ENCODE measurements around the gene GPR158. TPM values are rescaled to one million over a fixed set of nuclear protein-coding genes. Genes with fewer than 3 reads are reported as not detected.

GPR158 gene
- total and polyA plus RNA-seq, 2 experiments from 2014 or later, result 0.18 to 0.61 TPM

GRCh38 chr10:25633542-25633941 is 458.7 kb downstream of the GPR158 start:
- Histone ChIP-seq H3K4me3 (no peak overlapping the region), H3K27me3 (no peaks in the 10 kb centered on the region), H3K4me1 (ENCODE audit: low read depth) (no peaks in the 10 kb centered on the region), H3K36me3 (no peaks in the 10 kb centered on the region), H3K9me3 (ENCODE audit: low read depth) (no peaks in the 10 kb centered on the region), H3K27ac (no peak overlapping the region)
- TF ChIP-seq CTCF (IDR thresholded peaks at IDR 0.05; ENCODE audit: low read depth, low read length), result no peak
- no peak for DNase-seq (ENCODE audit: low read depth in 1 of 2, low spot score in 1 of 2)

GRCh38 chr10:25639646-25640045 is 464.8 kb downstream of the GPR158 start:
- Histone ChIP-seq H3K4me1 (ENCODE audit: low read depth) (no peaks in the 10 kb centered on the region), H3K9me3 (ENCODE audit: low read depth) (no peaks in the 10 kb centered on the region), H3K27me3 (no peaks in the 10 kb centered on the region), H3K36me3 (no peaks in the 10 kb centered on the region), H3K27ac (no peak overlapping the region), H3K4me3 (no peak overlapping the region)
- peak in 1 of 2 donors; percentile 47 for DNase-seq (ENCODE audit: low read depth in 1 of 2, low spot score in 1 of 2)
- peak; percentile 11 for TF ChIP-seq CTCF (IDR thresholded peaks at IDR 0.05; ENCODE audit: low read depth, low read length)

GRCh38 chr10:25641595-25641994 is 466.8 kb downstream of the GPR158 start:
- TF ChIP-seq CTCF (IDR thresholded peaks at IDR 0.05; ENCODE audit: low read depth, low read length), result no peak
- H3K36me3 ChIP-seq, result no peaks in the 10 kb centered on the region
- H3K27me3 ChIP-seq, result no peaks in the 10 kb centered on the region
- no peaks in the 10 kb centered on the region for H3K4me1 ChIP-seq (ENCODE audit: low read depth)
- H3K27ac ChIP-seq, result no peak overlapping the region
- no peak for DNase-seq (ENCODE audit: low read depth in 1 of 2, low spot score in 1 of 2)
- no peaks in the 10 kb centered on the region for H3K9me3 ChIP-seq (ENCODE audit: low read depth)
- H3K4me3 ChIP-seq, result no peak overlapping the region

GRCh38 chr10:25642721-25643120 is 467.9 kb downstream of the GPR158 start:
- H3K4me1 ChIP-seq (ENCODE audit: low read depth), result no peaks in the 10 kb centered on the region
- no peak for DNase-seq (ENCODE audit: low read depth in 1 of 2, low spot score in 1 of 2)
- H3K4me3 ChIP-seq, result no peak overlapping the region
- H3K9me3 ChIP-seq (ENCODE audit: low read depth), result no peaks in the 10 kb centered on the region
- H3K27me3 ChIP-seq, result no peaks in the 10 kb centered on the region
- no peak for TF ChIP-seq CTCF (IDR thresholded peaks at IDR 0.05; ENCODE audit: low read depth, low read length)
- no peak overlapping the region for H3K27ac ChIP-seq
- no peaks in the 10 kb centered on the region for H3K36me3 ChIP-seq

- no peak for DNase-seq (ENCODE audit: low read depth in 1 of 2, low spot score in 1 of 2)
- TF ChIP-seq CTCF (IDR thresholded peaks at IDR 0.05; ENCODE audit: low read depth, low read length), result no peak
- Histone ChIP-seq H3K4me1 (ENCODE audit: low read depth) (no peaks in the 10 kb centered on the region), H3K9me3 (ENCODE audit: low read depth) (no peaks in the 10 kb centered on the region), H3K4me3 (no peak overlapping the region), H3K27me3 (no peaks in the 10 kb centered on the region), H3K27ac (no peak overlapping the region), H3K36me3 (no peaks in the 10 kb centered on the region)
Observed at GRCh38 chr10:25646371-25646770, 471.6 kb downstream of the GPR158 start.

- Histone ChIP-seq H3K4me1 (ENCODE audit: low read depth) (no peaks in the 10 kb centered on the region), H3K9me3 (ENCODE audit: low read depth) (no peaks in the 10 kb centered on the region), H3K4me3 (no peak overlapping the region), H3K27me3 (no peaks in the 10 kb centered on the region), H3K36me3 (no peaks in the 10 kb centered on the region), H3K27ac (no peak overlapping the region)
- TF ChIP-seq CTCF (IDR thresholded peaks at IDR 0.05; ENCODE audit: low read depth, low read length), result no peak
- DNase-seq (ENCODE audit: low read depth in 1 of 2, low spot score in 1 of 2), result no peak
Observed at GRCh38 chr10:25651534-25651933, 476.7 kb downstream of the GPR158 start.

All from cardiac muscle cell (in vitro differentiated cells and primary cell).